Heart right ventricle (tissue), 16 donors: ENCODE data around the gene FAM120C. TPM values are rescaled to one million over a fixed set of nuclear protein-coding genes. Genes with fewer than 3 reads are reported as not detected.
A peak's percentile ranks its signal among the peaks of the same experiment; 100 is the strongest.

Source experiments
- ATAC-seq, 8 donors: fragments of 200-7000 bp; cut with Tn5 transposase; one replicate each; pipeline ENCODE4 v1.9.1; 2020; ENCODE audit warnings: mild to moderate bottlenecking in 8 of 8, moderate library complexity in 8 of 8, moderate number of reproducible peaks in 1 of 8
- DNase-seq, 2 donors: peaks; one replicate each; pipeline ENCODE4 v3.0.0-alpha.2; 2020
- H3K27ac ChIP-seq, 10 donors: fragments of 200-600 bp; sonication (generic) in 2 of 10; one replicate each; pipeline versions ENCODE4 v1.5.0 to v1.8.0; 2020 to 2022; ENCODE audit warnings: mild to moderate bottlenecking in 3 of 10
- H3K27me3 ChIP-seq, 7 donors: fragments of 200-600 bp; one replicate each; pipeline ENCODE4 v1.8.0; 2021 to 2022; ENCODE audit warnings: mild to moderate bottlenecking in 2 of 7
- H3K36me3 ChIP-seq, 9 donors: fragments of 200-600 bp; sonication (generic) in 1 of 9; one replicate each; pipeline versions ENCODE4 v1.5.0 to v1.8.0; 2020 to 2022; ENCODE audit warnings: mild to moderate bottlenecking in 2 of 9
- H3K4me1 ChIP-seq, 9 donors: fragments of 200-600 bp; sonication (generic) in 1 of 9; one replicate each; pipeline versions ENCODE4 v1.5.0 to v1.8.0; 2020 to 2022; ENCODE audit warnings: mild to moderate bottlenecking in 4 of 9
- H3K4me3 ChIP-seq, 10 donors: fragments of 200-600 bp; sonication (generic) in 2 of 10; one replicate each; pipeline versions ENCODE4 v1.5.0 to v1.8.0; 2020 to 2022; ENCODE audit warnings: mild to moderate bottlenecking in 7 of 10, moderate library complexity in 2 of 10
- H3K9me3 ChIP-seq, 11 donors: fragments of 200-600 bp in 10 of 11; sonication (generic) in 2 of 11; one replicate each; pipeline versions ENCODE4 v1.5.0 to v1.8.0; 2013 to 2022; ENCODE audit warnings: mild to moderate bottlenecking in 2 of 11, control low read depth in 1 of 11, moderate library complexity in 1 of 11
- CTCF ChIP-seq, 9 donors: fragments of 200-600 bp; sonication (generic) in 2 of 9; IDR thresholded peaks; one replicate each; pipeline versions ENCODE4 v1.5.0 to v1.8.0; 2021 to 2022; ENCODE audit warnings: antibody characterized with exemption in 9 of 9, mild to moderate bottlenecking in 5 of 9, moderate library complexity in 1 of 9
- WGBS, 2 donors: extraction: QIAGEN DNeasy Blood & Tissue Kit; methylation state at CpG; one replicate each; pipeline ENCODE4 v1.1.7; 2013; ENCODE audit warnings: inconsistent platforms in 1 of 2; 5-methylcytosine and 5-hydroxymethylcytosine counted together
- intact Hi-C, 10 donors: fragments of 100-400 bp; cut with DNase I; formaldehyde crosslinking; loops; one replicate each; pipeline versions ENCODE4 v1.11.1 to v1.14.2; 2022
- polyA plus RNA-seq, 2 donors: library from polyadenylated mRNA; stranded (reverse); fragments of 200-250 nt; gene quantifications; one replicate each; pipeline ENCODE4 v1.2.3, GENCODE V29; 2013
- total RNA-seq, 10 donors: library from RNA; stranded (reverse); fragmentation: NEBNext Ultra II Directional in 3 of 10; extraction: Animal tissue kit (Norgen Biotek cat#: 25700) in 3 of 10; gene quantifications; one replicate each; pipeline versions ENCODE4 v1.2.1 to v1.2.4, GENCODE V29; 2021 to 2023
- donor health status: Arrhythmogenic right ventricular cardiomyopathy.
- donor health status: ischemic (EF 13 %, LVEDD 7.1; RV severe dilation, severe dysfunction).
- donor health status: healthy with polysubstance abuse.
- donor health status: DM: no; HTN: yes; CAD: no.
- donor health status: DM: no; HTN: no; CAD: no.
- donor health status: ischemic (EF 25% LVEDD 6.9; RV normal size, moderate dysfunction).
- donor health status: ischemic (EF 25% LVEDD 5.7; RV mildly dilated, moderate dysfunction).
- donor health status: healthy.
- donor health status: DM: yes; HTN: yes; CAD: no.
- donor health status: Ischemic cardiomyopathy.
- donor health status: ischemic (EF 35%, LVEDD 5.7; RV mildly dilated, moderate dysfunction).
- donor health status: nonischemic (EF 11% LVEDD 7.7; RV severe dilation, severe dysfunction).
- donor health status: DM: yes; HTN: yes; CAD: no.
- donor health status: PGD.
- donor health status: ischemic (EF 29% LVEDD 5.4; RV normal size, mild dysfunction).
- donor health status: nonischemic (EF 23%, LVEDD 6.1; RV moderate dilation, normal function).

The FAM120C gene
- total and polyA plus RNA-seq, 12 donors = 1.7 to 9.4 (median 6.7) TPM

- Histone ChIP-seq H3K27ac (peak within 1 kb of the TSS; percentile 85 to 98 (median 96)), H3K4me3 (peak within 1 kb of the TSS; percentile 47 to 88 (median 76)), H3K36me3 (peaks cover 0 to 33% (median 5%) of the 10 kb centered on the region in 9 donors), H3K9me3 (no peaks in the 10 kb centered on the region), H3K4me1 (peaks cover 0 to 8% (median 0%) of the 10 kb centered on the region in 9 donors), H3K27me3 (no peaks in the 10 kb centered on the region)
- ATAC-seq (peak; percentile 94 to 97 (median 95)), DNase-seq (peak; percentile 94 to 95)
- intact Hi-C loops = loop anchor here in 6 of 10 donors (2.0 to 10.0 kb wide), 7 partner anchors 130 to 760 kb away; partner anchors contain the start of genes FAM120C (in 3 of the 6), GNL3L (in 1 of the 6), HUWE1 (in 1 of the 6) and MAGED2 (in 1 of the 6)
- peak in 1 of 9 donors; percentile 12 for TF ChIP-seq CTCF (IDR thresholded peaks at IDR 0.05)
- WGBS, 2 donors = 1 to 2% methylated on average over 52 to 64 of the region's 66 CpGs
Observed at GRCh38 chrX:54044126-54044876, 138.8 kb downstream of the FAM120C start, which contains the start of gene PHF8. Gene PHF8, minus strand, starts transcription at chrX:54044473. Its CDS starts 1,745 bp downstream, at chrX:54042728.

GRCh38 chrX:54043541-54044125, 139.4 kb downstream of the FAM120C start:
- intact Hi-C loops = loop anchor here in 6 of 10 donors (2.0 to 10.0 kb wide), 7 partner anchors 131 to 761 kb away; partner anchors contain the start of genes FAM120C (in 3 of the 6), GNL3L (in 1 of the 6), HUWE1 (in 1 of the 6) and MAGED2 (in 1 of the 6)
- no peak for TF ChIP-seq CTCF (IDR thresholded peaks at IDR 0.05)
- peak overlapping the region; percentile 85 to 98 (median 96) for H3K27ac ChIP-seq
- no peaks in the 10 kb centered on the region for H3K9me3 ChIP-seq
- peak overlapping the region; percentile 47 to 88 (median 76) for H3K4me3 ChIP-seq
- peak; percentile 3 to 52 for DNase-seq
- ATAC-seq = peak; percentile 49 to 73 (median 64)
- H3K4me1 ChIP-seq = peaks cover 0 to 8% (median 0%) of the 10 kb centered on the region in 9 donors
- H3K36me3 ChIP-seq = peaks cover 0 to 39% (median 5%) of the 10 kb centered on the region in 9 donors
- WGBS, 2 donors = 0% methylated on average over 25 to 40 of the region's 43 CpGs
- H3K27me3 ChIP-seq = no peaks in the 10 kb centered on the region

- no peaks in the 10 kb centered on the region for H3K9me3 ChIP-seq
- ATAC-seq (no peak), DNase-seq (no peak)
- H3K4me1 ChIP-seq = peaks cover 0 to 8% (median 0%) of the 10 kb centered on the region in 9 donors
- H3K4me3 ChIP-seq = peak overlapping the region; percentile 47 to 88 (median 76)
- WGBS, 2 donors = 0% methylated on average over 11 of the region's 11 CpGs
- H3K27me3 ChIP-seq = no peaks in the 10 kb centered on the region
- no peak for TF ChIP-seq CTCF (IDR thresholded peaks at IDR 0.05)
- peak overlapping the region in 9 of 10 donors; percentile 90 to 98 (median 97) for H3K27ac ChIP-seq
- intact Hi-C loops = loop anchor here in 6 of 10 donors (5.0 to 10.0 kb wide), 6 partner anchors 132 to 762 kb away; partner anchors contain the start of genes FAM120C (in 2 of the 6), GNL3L (in 1 of the 6), HUWE1 (in 1 of the 6) and MAGED2 (in 1 of the 6)
- H3K36me3 ChIP-seq = peaks cover 0 to 45% (median 5%) of the 10 kb centered on the region in 9 donors
Observed at GRCh38 chrX:54043056-54043455, 140.0 kb downstream of the FAM120C start.

DNA sequence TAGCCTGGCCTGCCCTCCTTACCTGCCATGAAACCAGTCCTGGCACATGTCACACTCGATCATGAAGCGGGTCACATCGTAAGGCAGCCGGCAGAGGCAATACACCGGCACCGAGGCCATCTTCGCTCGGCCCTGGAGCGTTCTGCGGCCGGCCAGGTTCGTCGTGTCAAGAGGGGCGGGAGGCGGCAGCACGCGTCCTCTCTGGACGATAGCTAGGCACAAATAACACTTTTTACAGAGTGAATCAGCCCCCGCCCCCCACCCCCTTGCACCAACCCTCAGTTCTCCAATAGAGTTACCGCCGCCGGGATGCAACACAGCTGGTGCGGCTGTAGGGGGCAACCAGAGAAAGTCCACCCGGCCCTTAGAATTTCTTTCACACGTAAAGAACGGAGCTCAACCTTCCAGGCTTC, 140.4 kb downstream of the FAM120C start:
- TF ChIP-seq CTCF (IDR thresholded peaks at IDR 0.05) = peak in 4 of 9 donors; percentile 14 to 45 (median 40)
- Histone ChIP-seq H3K4me3 (peak overlapping the region; percentile 10 to 88 (median 76)), H3K9me3 (no peaks in the 10 kb centered on the region), H3K4me1 (peaks cover 0 to 8% (median 0%) of the 10 kb centered on the region in 9 donors), H3K27me3 (no peaks in the 10 kb centered on the region), H3K36me3 (peaks cover 0 to 49% (median 5%) of the 10 kb centered on the region in 9 donors), H3K27ac (peak overlapping the region in 6 of 10 donors; percentile 25 to 98 (median 96))
- DNase-seq (peak; percentile 19 to 28), ATAC-seq (peak in 5 of 8 donors; percentile 14 to 31 (median 27))
- WGBS, 2 donors = 1 to 6% methylated on average over 17 to 25 of the region's 26 CpGs
- intact Hi-C loops = loop anchor here in 6 of 10 donors (5.0 to 10.0 kb wide), 6 partner anchors 132 to 762 kb away; partner anchors contain the start of genes FAM120C (in 2 of the 6), GNL3L (in 1 of the 6), HUWE1 (in 1 of the 6) and MAGED2 (in 1 of the 6)
